GM12875 (cell line): ENCODE data around the gene TECTB.

ENCODE experiments used
- H3K4me3 ChIP-seq: one replicate; pipeline ENCODE4 v1.5.1; 2011; ENCODE audit warnings: low read depth, low read length, control low read depth
- TF ChIP-seq, protein P1 (sequence below): IDR thresholded peaks from 2 replicates; pipeline ENCODE4 v1.5.1; 2011; ENCODE audit warnings: low read depth, mild to moderate bottlenecking, control low read depth, inconsistent platforms, low read length, moderate library complexity, borderline replicate concordance; ENCODE audit not compliant: insufficient read depth

The TECTB gene

GRCh38 chr10:112286837-112287818 is 3.9 kb downstream of the TECTB start:
- TF ChIP-seq, protein P1, sequence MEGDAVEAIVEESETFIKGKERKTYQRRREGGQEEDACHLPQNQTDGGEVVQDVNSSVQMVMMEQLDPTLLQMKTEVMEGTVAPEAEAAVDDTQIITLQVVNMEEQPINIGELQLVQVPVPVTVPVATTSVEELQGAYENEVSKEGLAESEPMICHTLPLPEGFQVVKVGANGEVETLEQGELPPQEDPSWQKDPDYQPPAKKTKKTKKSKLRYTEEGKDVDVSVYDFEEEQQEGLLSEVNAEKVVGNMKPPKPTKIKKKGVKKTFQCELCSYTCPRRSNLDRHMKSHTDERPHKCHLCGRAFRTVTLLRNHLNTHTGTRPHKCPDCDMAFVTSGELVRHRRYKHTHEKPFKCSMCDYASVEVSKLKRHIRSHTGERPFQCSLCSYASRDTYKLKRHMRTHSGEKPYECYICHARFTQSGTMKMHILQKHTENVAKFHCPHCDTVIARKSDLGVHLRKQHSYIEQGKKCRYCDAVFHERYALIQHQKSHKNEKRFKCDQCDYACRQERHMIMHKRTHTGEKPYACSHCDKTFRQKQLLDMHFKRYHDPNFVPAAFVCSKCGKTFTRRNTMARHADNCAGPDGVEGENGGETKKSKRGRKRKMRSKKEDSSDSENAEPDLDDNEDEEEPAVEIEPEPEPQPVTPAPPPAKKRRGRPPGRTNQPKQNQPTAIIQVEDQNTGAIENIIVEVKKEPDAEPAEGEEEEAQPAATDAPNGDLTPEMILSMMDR = no peak
- no peak overlapping the region for H3K4me3 ChIP-seq

DNA sequence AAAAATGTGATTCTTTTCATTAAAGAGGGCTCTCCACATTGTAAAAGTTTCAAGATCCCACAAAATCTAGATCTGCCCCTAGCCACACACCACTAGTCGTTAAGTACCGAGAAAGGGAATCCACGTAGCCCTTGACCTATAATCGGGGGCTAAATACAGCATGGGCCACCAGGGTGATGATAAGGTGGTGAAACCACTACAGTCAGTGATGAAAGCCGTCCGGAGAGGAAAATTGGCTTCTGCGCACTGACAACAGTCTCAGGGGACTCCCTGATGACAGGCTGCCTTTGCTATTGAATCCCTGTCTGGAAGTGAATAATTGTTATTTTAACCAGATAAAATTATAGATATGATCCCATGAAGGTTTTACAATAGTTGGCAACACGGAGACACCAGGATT is 4.6 kb downstream of the TECTB start:
- H3K4me3 ChIP-seq = no peak overlapping the region
- TF ChIP-seq, protein P1 = no peak

- no peak overlapping the region for H3K4me3 ChIP-seq
These were observed 5.3 kb downstream of the TECTB start for GRCh38 chr10:112288486-112288885.

DNA sequence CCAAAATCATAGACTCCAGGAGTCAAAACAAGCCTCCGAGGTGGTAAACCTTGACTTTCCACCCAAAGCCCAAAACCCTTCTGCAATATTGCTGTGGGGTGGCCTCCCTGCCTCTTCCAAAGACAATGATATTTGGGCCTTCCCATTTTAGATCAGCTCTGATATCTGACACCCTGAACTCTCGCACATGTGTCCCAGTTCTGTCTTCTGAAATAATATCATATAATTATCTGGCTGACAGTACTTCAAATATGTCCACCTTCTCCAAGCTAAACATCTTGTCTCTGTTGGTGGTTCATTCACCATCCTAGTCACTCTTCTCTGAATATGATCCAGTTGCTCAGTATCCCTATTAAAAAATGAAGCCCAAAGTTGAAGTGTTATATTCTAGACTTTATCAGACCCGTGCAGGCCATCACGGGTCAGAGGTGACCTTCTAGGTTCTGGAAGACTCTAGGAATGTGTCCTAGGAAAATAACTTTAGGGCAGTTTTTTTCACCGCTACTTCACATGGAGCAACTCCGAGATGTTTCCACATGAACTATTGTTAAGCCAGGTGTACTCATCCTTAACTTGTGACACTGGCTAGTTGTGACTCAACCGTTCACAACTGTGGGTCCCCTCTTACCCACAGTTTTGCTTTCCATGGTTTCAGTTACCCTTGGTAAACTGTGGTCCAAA is 6.3 kb downstream of the TECTB start:
- TF ChIP-seq, protein P1 = no peak
- H3K4me3 ChIP-seq = no peak overlapping the region

More at GRCh38 chr10:112288486-112288885, 5.3 kb downstream of the TECTB start:
- TF ChIP-seq, protein P1 = no peak

- TF ChIP-seq, protein P1 = no peak
These were observed 6.8 kb downstream of the TECTB start for GRCh38 chr10:112290054-112290373.

GRCh38 chr10:112294169-112294568 is 11.0 kb downstream of the TECTB start:
- H3K4me3 ChIP-seq = no peak overlapping the region
- TF ChIP-seq, protein P1 = no peak

More at GRCh38 chr10:112290054-112290373, 6.8 kb downstream of the TECTB start:
- H3K4me3 ChIP-seq = no peak overlapping the region
